HepG2 (cell line): ENCODE results near the gene MXRA7. TPM values are rescaled to one million over a fixed set of nuclear protein-coding genes. Genes with fewer than 3 reads are reported as not detected.

Experiments
- AGO1 ChIP-seq: fragments of 200-400 bp; formaldehyde crosslinking; IDR thresholded peaks from 2 replicates; pipeline ENCODE4 v1.6.1; 2017; ENCODE audit warnings: mild to moderate bottlenecking, low read depth, low read length, moderate library complexity; ENCODE audit not compliant: poor library complexity, severe bottlenecking
- FOXJ3 ChIP-seq: sonication (generic); formaldehyde crosslinking; IDR thresholded peaks from 2 replicates; pipeline ENCODE4 v1.4.0; 2020; ENCODE audit warnings: missing genetic modification reagents, mild to moderate bottlenecking, borderline replicate concordance
- HNF4G ChIP-seq, 2 experiments: sonication (generic) in 1 of 2; formaldehyde crosslinking in 1 of 2; IDR thresholded peaks; 2 replicates each; pipeline versions ENCODE4 v1.4.0 to v1.6.1; 2011 to 2020; ENCODE audit warnings: borderline replicate concordance in 2 of 2, low read depth in 2 of 2, mild to moderate bottlenecking in 2 of 2, low read length in 1 of 2, missing genetic modification reagents in 1 of 2, moderate library complexity in 1 of 2
- KAT8 ChIP-seq: IDR thresholded peaks from 2 replicates; pipeline ENCODE4 v1.6.1; 2016; ENCODE audit warnings: missing genetic modification reagents, missing compliant biosample characterization
- KLF11 ChIP-seq: IDR thresholded peaks from 2 replicates; pipeline ENCODE4 v1.6.1; 2016; ENCODE audit warnings: missing compliant biosample characterization
- KLF6 ChIP-seq: IDR thresholded peaks from 2 replicates; pipeline ENCODE4 v1.8.0; 2016; ENCODE audit warnings: missing biosample characterization, missing genetic modification reagents
- MXI1 ChIP-seq: IDR thresholded peaks from 3 replicates; pipeline ENCODE4 v1.6.1; 2012; ENCODE audit warnings: low read depth, low read length, inconsistent platforms, borderline replicate concordance
- PHF21A ChIP-seq: sonication (generic); formaldehyde crosslinking; IDR thresholded peaks from 2 replicates; pipeline ENCODE4 v1.5.0; 2020; ENCODE audit warnings: mild to moderate bottlenecking, missing genetic modification reagents
- PTBP1 ChIP-seq: fragments of 200-400 bp; formaldehyde crosslinking; IDR thresholded peaks from 2 replicates; pipeline ENCODE4 v1.6.1; 2018; ENCODE audit warnings: low read length, low read depth; ENCODE audit not compliant: poor library complexity, severe bottlenecking
- SMARCE1 ChIP-seq: fragments of 450-650 bp; IDR thresholded peaks from 2 replicates; pipeline ENCODE4 v1.6.1; 2017; ENCODE audit warnings: borderline replicate concordance
- THAP11 ChIP-seq: IDR thresholded peaks from 2 replicates; pipeline ENCODE4 v1.6.1; 2016; ENCODE audit warnings: missing biosample characterization, missing genetic modification reagents
- ZFP36 ChIP-seq: fragments of 150-350 bp; IDR thresholded peaks from 2 replicates; pipeline ENCODE4 v1.6.1; 2018; ENCODE audit warnings: borderline replicate concordance, low read length, low read depth; ENCODE audit not compliant: partially characterized antibody
- ZMYM2 ChIP-seq: sonication (generic); formaldehyde crosslinking; IDR thresholded peaks from 2 replicates; pipeline ENCODE4 v1.8.0; 2022; ENCODE audit warnings: mild to moderate bottlenecking, missing genetic modification reagents
- ZNF709 ChIP-seq: sonication (generic); formaldehyde crosslinking; IDR thresholded peaks from 2 replicates; pipeline ENCODE4 v1.5.0; 2020; ENCODE audit warnings: mild to moderate bottlenecking, missing genetic modification reagents
- polyA plus RNA-seq, 8 experiments: library from polyadenylated mRNA; depleted of rRNA in 3 of 8; stranded (reverse) in 7 of 8; unstranded in 1 of 8; fragments of >200 nt; fragmentation: Illumina TruSeq in 4 of 8; extraction: Trizol in 4 of 8; gene quantifications; 2 replicates each; pipeline versions ENCODE4 v1.2.1 to v1.2.3, GENCODE V29; 2011 to 2016; ENCODE audit warnings: low read depth in 4 of 8, missing spikeins in 1 of 8, mixed read lengths in 1 of 8; ENCODE audit not compliant: insufficient read depth in 1 of 8
- total RNA-seq, 5 experiments: library from RNA; depleted of rRNA; stranded (reverse); fragments of >200 nt; fragmentation: Illumina TruSeq; extraction: Trizol; gene quantifications; 2 replicates each; pipeline ENCODE4 v1.2.3, GENCODE V29; 2016; ENCODE audit warnings: low read depth in 1 of 5
- TF ChIP-seq, protein P1 (sequence below), 2 experiments: IDR thresholded peaks; 2 replicates each; pipeline ENCODE4 v1.6.1; 2011 to 2012; ENCODE audit warnings: low read length in 2 of 2, borderline replicate concordance in 1 of 2, low read depth in 1 of 2, mild to moderate bottlenecking in 1 of 2, moderate library complexity in 1 of 2
- TF ChIP-seq, protein P2 (sequence below): sonication (generic); formaldehyde crosslinking; IDR thresholded peaks from 2 replicates; pipeline ENCODE4 v1.4.0; 2020; ENCODE audit warnings: low read depth, mild to moderate bottlenecking, missing genetic modification reagents
- TF ChIP-seq, protein P3 (sequence below): sonication (generic); formaldehyde crosslinking; IDR thresholded peaks from 2 replicates; pipeline ENCODE4 v1.5.1; 2020; ENCODE audit warnings: mild to moderate bottlenecking, missing genetic modification reagents, borderline replicate concordance
- TF ChIP-seq, protein P4 (sequence below): sonication (generic); formaldehyde crosslinking; IDR thresholded peaks from 2 replicates; pipeline ENCODE4 v1.4.0; 2020; ENCODE audit warnings: mild to moderate bottlenecking, missing genetic modification reagents

MXRA7 gene
- total and polyA plus RNA-seq, 2 of the 13 experiments (the other 11 are each of a cell fraction or from before 2014, with no cell fraction given): 44.8 to 112 TPM

DNA sequence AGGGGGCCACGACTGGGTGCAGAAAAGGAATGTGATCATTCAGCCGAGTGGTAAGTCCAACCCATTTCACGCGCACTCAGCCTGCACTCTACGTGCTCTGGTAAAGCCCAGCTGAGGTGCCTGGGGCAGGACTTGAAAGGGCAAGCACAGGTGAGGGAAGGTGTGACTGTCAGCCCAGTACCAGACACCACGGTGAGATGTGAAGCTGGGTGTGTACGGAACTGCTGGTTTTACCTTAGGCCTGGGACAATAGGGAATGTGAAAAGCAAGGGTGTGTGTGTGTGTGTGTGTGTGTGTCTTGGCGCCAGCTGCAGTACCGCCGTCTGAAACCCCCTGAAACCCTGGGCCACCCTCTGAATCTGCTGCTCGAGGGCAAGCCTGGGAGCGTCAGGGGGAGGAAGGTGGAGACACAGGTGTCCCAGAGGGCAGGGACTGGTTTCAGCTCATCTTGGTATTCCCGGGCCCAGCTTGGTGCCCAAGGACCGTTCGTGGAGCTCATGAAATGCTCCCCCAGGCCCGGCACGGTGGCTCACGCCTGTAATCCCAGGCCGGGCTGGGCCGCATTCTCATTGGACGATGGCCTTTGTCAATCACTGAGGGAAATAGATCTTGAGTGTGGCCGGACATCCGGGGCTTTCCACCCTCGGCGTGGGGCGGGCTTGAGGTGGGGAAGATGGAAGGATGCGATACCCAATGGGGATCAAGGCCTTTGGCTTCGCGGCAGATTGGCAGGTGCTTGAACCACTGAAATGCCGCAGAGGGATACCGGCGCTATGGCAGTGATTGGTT lies 39.4 kb downstream of the MXRA7 start (continued):
- TF ChIP-seq, protein P1, sequence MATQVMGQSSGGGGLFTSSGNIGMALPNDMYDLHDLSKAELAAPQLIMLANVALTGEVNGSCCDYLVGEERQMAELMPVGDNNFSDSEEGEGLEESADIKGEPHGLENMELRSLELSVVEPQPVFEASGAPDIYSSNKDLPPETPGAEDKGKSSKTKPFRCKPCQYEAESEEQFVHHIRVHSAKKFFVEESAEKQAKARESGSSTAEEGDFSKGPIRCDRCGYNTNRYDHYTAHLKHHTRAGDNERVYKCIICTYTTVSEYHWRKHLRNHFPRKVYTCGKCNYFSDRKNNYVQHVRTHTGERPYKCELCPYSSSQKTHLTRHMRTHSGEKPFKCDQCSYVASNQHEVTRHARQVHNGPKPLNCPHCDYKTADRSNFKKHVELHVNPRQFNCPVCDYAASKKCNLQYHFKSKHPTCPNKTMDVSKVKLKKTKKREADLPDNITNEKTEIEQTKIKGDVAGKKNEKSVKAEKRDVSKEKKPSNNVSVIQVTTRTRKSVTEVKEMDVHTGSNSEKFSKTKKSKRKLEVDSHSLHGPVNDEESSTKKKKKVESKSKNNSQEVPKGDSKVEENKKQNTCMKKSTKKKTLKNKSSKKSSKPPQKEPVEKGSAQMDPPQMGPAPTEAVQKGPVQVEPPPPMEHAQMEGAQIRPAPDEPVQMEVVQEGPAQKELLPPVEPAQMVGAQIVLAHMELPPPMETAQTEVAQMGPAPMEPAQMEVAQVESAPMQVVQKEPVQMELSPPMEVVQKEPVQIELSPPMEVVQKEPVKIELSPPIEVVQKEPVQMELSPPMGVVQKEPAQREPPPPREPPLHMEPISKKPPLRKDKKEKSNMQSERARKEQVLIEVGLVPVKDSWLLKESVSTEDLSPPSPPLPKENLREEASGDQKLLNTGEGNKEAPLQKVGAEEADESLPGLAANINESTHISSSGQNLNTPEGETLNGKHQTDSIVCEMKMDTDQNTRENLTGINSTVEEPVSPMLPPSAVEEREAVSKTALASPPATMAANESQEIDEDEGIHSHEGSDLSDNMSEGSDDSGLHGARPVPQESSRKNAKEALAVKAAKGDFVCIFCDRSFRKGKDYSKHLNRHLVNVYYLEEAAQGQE (IDR thresholded peaks at IDR 0.05; ENCODE audit: borderline replicate concordance in 1 of 2, low read depth in 1 of 2, low read length in 2 of 2): no peak
- TF ChIP-seq KLF6 (CRISPR knock-in tag): peak; percentile 39; the same call in 1 of the 2 replicates
- no peak; the same call in 1 of the 2 replicates for TF ChIP-seq KLF11 (CRISPR knock-in tag)
- TF ChIP-seq MXI1: no peak; the same call in 1 of the 3 replicates
- peak; percentile 11; the same call in 1 of the 2 replicates for TF ChIP-seq FOXJ3 (CRISPR knock-in tag)
- TF ChIP-seq PHF21A: peak; percentile 80
- peak; percentile 5 for TF ChIP-seq ZFP36
- peak; percentile 63 for TF ChIP-seq AGO1
- TF ChIP-seq THAP11 (CRISPR knock-in tag): peak; percentile 91
- TF ChIP-seq, protein P2, sequence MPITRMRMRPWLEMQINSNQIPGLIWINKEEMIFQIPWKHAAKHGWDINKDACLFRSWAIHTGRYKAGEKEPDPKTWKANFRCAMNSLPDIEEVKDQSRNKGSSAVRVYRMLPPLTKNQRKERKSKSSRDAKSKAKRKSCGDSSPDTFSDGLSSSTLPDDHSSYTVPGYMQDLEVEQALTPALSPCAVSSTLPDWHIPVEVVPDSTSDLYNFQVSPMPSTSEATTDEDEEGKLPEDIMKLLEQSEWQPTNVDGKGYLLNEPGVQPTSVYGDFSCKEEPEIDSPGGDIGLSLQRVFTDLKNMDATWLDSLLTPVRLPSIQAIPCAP (CRISPR knock-in tag): no peak
- TF ChIP-seq HNF4G (IDR thresholded peaks at IDR 0.05; ENCODE audit: borderline replicate concordance, low read depth, low read length): no peak
- peak; percentile 30; the same call in 1 of the 2 replicates for TF ChIP-seq HNF4G (CRISPR knock-in tag; IDR thresholded peaks at IDR 0.05; ENCODE audit: borderline replicate concordance, low read depth)
- no peak for TF ChIP-seq SMARCE1
- TF ChIP-seq PTBP1: no peak
- TF ChIP-seq ZNF709: peak; percentile 76
- TF ChIP-seq, protein P3, sequence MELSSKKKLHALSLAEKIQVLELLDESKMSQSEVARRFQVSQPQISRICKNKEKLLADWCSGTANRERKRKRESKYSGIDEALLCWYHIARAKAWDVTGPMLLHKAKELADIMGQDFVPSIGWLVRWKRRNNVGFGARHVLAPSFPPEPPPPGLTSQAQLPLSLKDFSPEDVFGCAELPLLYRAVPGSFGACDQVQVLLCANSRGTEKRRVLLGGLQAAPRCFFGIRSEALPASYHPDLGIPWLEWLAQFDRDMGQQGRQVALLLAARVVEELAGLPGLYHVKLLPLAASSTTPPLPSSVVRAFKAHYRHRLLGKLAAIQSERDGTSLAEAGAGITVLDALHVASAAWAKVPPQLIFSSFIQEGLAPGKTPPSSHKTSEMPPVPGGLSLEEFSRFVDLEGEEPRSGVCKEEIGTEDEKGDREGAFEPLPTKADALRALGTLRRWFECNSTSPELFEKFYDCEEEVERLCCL: peak; percentile 82; the same call in 1 of the 2 replicates
- TF ChIP-seq ZMYM2: no peak; the same call in none of the 2 replicates
- TF ChIP-seq KAT8 (CRISPR knock-in tag): peak; percentile 75
- TF ChIP-seq, protein P4, sequence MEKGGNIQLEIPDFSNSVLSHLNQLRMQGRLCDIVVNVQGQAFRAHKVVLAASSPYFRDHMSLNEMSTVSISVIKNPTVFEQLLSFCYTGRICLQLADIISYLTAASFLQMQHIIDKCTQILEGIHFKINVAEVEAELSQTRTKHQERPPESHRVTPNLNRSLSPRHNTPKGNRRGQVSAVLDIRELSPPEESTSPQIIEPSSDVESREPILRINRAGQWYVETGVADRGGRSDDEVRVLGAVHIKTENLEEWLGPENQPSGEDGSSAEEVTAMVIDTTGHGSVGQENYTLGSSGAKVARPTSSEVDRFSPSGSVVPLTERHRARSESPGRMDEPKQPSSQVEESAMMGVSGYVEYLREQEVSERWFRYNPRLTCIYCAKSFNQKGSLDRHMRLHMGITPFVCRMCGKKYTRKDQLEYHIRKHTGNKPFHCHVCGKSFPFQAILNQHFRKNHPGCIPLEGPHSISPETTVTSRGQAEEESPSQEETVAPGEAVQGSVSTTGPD (CRISPR knock-in tag): no peak
